SK-N-SH (cell line): ENCODE measurements around the gene LSM5. TPM values are rescaled to one million over a fixed set of nuclear protein-coding genes. Genes with fewer than 3 reads are reported as not detected.

Source experiments
- CTCF ChIA-PET: fragments of 300-600, 350-600 bp; formaldehyde crosslinking; extraction: SDS; loops from one replicate; lab custom pipeline; 2021; lab: Yijun Ruan, JAX
- POLR2A ChIA-PET: fragments of 350-600 bp; sonication (Branson Sonifier 250); formaldehyde crosslinking; extraction: SDS; loops from one replicate; lab custom pipeline; 2020; ENCODE audit warnings: antibody characterized with exemption, inconsistent platforms; lab: Yijun Ruan, JAX
- DNase-seq: peaks from one replicate; pipeline ENCODE4 v3.0.0; 2012
- H2AFZ ChIP-seq: fragments of 200-600 bp; sonication (generic); 2 replicates; pipeline ENCODE4 v1.8.1; 2016; ENCODE audit warnings: antibody characterized with exemption, mild to moderate bottlenecking, low read depth
- H3F3A ChIP-seq: fragments of 200-600 bp; sonication (generic); replicated peaks from 2 replicates; pipeline ENCODE3; 2016; ENCODE audit warnings: antibody characterized with exemption, mild to moderate bottlenecking; ENCODE audit not compliant: insufficient read depth
- H3K27ac ChIP-seq, 2 experiments: fragments of 200-500 bp in 1 of 2; fragments of 200-600 bp in 1 of 2; sonication (Bioruptor generic) in 1 of 2; sonication (generic), shearing (Covaris generic) in 1 of 2; 2 replicates each; pipeline versions ENCODE4 v1.5.1 to v1.6.1; 2014 to 2016; ENCODE audit warnings: low read depth in 2 of 2, inconsistent platforms in 1 of 2, low read length in 1 of 2, mild to moderate bottlenecking in 1 of 2, mixed read lengths in 1 of 2
- H3K27me3 ChIP-seq: fragments of 200-600 bp; sonication (generic), shearing (Covaris generic); 2 replicates; pipeline ENCODE4 v1.6.1; 2016; ENCODE audit warnings: mixed run types; ENCODE audit not compliant: insufficient read depth
- H3K36me3 ChIP-seq, 2 experiments: fragments of 200-500 bp in 1 of 2; fragments of 200-600 bp in 1 of 2; sonication (Bioruptor generic) in 1 of 2; sonication (generic) in 1 of 2; replicated peaks in 1 of 2; 2 replicates each; pipeline versions ENCODE3 to v1.5.1; 2014 to 2016; ENCODE audit warnings: low read length in 1 of 2, mild to moderate bottlenecking in 1 of 2; ENCODE audit not compliant: insufficient read depth in 2 of 2, control insufficient read depth in 1 of 2
- H3K4me1 ChIP-seq, 2 experiments: fragments of 200-500 bp in 1 of 2; fragments of 200-600 bp in 1 of 2; sonication (Bioruptor generic) in 1 of 2; sonication (generic), shearing (Covaris generic) in 1 of 2; 2 replicates each; pipeline versions ENCODE4 v1.5.1 to v1.6.1; 2014 to 2016; ENCODE audit warnings: low read depth in 1 of 2, low read length in 1 of 2, mixed run types in 1 of 2; ENCODE audit not compliant: insufficient read depth in 2 of 2, control insufficient read depth in 1 of 2
- H3K4me2 ChIP-seq: fragments of 200-600 bp; sonication (generic), shearing (Covaris generic); 2 replicates; pipeline ENCODE4 v1.6.1; 2017; ENCODE audit warnings: mixed run types
- H3K4me3 ChIP-seq, 2 experiments: fragments of 200-500 bp in 1 of 2; fragments of 200-600 bp in 1 of 2; sonication (Bioruptor generic) in 1 of 2; sonication (generic), shearing (Covaris generic) in 1 of 2; 2 replicates each; pipeline versions ENCODE4 v1.5.1 to v1.8.1; 2014 to 2016; ENCODE audit warnings: low read depth in 2 of 2, inconsistent platforms in 1 of 2, low read length in 1 of 2, mild to moderate bottlenecking in 1 of 2, mixed read lengths in 1 of 2, moderate library complexity in 1 of 2
- H3K79me2 ChIP-seq: fragments of 200-600 bp; sonication (generic); 2 replicates; pipeline ENCODE4 v1.8.1; 2017; ENCODE audit warnings: mild to moderate bottlenecking; ENCODE audit not compliant: insufficient read depth
- H3K9ac ChIP-seq: fragments of 200-600 bp; sonication (generic); 2 replicates; pipeline ENCODE4 v1.6.1; 2017; ENCODE audit warnings: mixed run types
- H3K9me2 ChIP-seq: fragments of 200-600 bp; sonication (generic); 2 replicates; pipeline ENCODE4 v1.6.1; 2017; ENCODE audit warnings: mixed run types
- H3K9me3 ChIP-seq: fragments of 200-600 bp; sonication (generic); 2 replicates; pipeline ENCODE4 v1.6.1; 2017; ENCODE audit warnings: mixed run types, mild to moderate bottlenecking, moderate library complexity
- H4K20me1 ChIP-seq: fragments of 200-600 bp; sonication (generic); 2 replicates; pipeline ENCODE4 v1.6.1; 2017; ENCODE audit warnings: mild to moderate bottlenecking, mixed run types; ENCODE audit not compliant: insufficient read depth
- EZH2phosphoT487 ChIP-seq: fragments of 200-600 bp; sonication (generic); IDR thresholded peaks from 2 replicates; pipeline ENCODE4 v1.6.1; 2017; ENCODE audit warnings: low read depth, mixed run types, mild to moderate bottlenecking, antibody characterized with exemption, moderate library complexity, borderline replicate concordance
- GABPA ChIP-seq: IDR thresholded peaks from 2 replicates; pipeline ENCODE4 v1.4.0; 2012; ENCODE audit warnings: low read depth, mild to moderate bottlenecking
- GATA2 ChIP-seq: sonication (generic); formaldehyde crosslinking; IDR thresholded peaks from 2 replicates; pipeline ENCODE4 v1.5.0; 2020; ENCODE audit warnings: mild to moderate bottlenecking, missing genetic modification reagents
- MEF2A ChIP-seq: IDR thresholded peaks from 2 replicates; pipeline ENCODE4 v1.4.0; 2012; ENCODE audit warnings: low read depth, borderline replicate concordance
- NRF1 ChIP-seq: IDR thresholded peaks from 2 replicates; pipeline ENCODE4 v1.6.1; 2012; ENCODE audit warnings: low read depth, mild to moderate bottlenecking, low read length
- POLR2AphosphoS5 ChIP-seq: IDR thresholded peaks from 2 replicates; pipeline ENCODE4 v1.6.1; 2012; ENCODE audit warnings: low read depth, low read length
- SIN3A ChIP-seq: IDR thresholded peaks from 2 replicates; pipeline ENCODE4 v1.6.1; 2012; ENCODE audit warnings: low read depth, mild to moderate bottlenecking, low read length, moderate library complexity, borderline replicate concordance
- SMC3 ChIP-seq: IDR thresholded peaks from 2 replicates; pipeline ENCODE4 v1.6.1; 2012; ENCODE audit warnings: low read depth, low read length, improper control_type of control experiment
- TAF1 ChIP-seq: IDR thresholded peaks from 2 replicates; pipeline ENCODE4 v1.6.1; 2012; ENCODE audit warnings: low read depth, mild to moderate bottlenecking, low read length, moderate library complexity, borderline replicate concordance
- WGBS: methylation state at CpG from one replicate; pipeline ENCODE4 v1.1.6; 2017; ENCODE audit warnings: low lambda C conversion rate; 5-methylcytosine and 5-hydroxymethylcytosine counted together
- polyA plus RNA-seq, 3 experiments: library from polyadenylated mRNA; depleted of rRNA; stranded (reverse); fragments of >200 nt; gene quantifications; 2 replicates each; pipeline ENCODE4 v1.2.3, GENCODE V29; 2012
- TF ChIP-seq, protein P1 (sequence below): fragments of 150-350 bp; IDR thresholded peaks from 2 replicates; pipeline ENCODE4 v1.6.1; 2016; ENCODE audit warnings: mild to moderate bottlenecking, low read depth, low read length
- TF ChIP-seq, protein P2 (sequence below): IDR thresholded peaks from 2 replicates; pipeline ENCODE4 v1.4.0; 2012; ENCODE audit warnings: low read depth, borderline replicate concordance
- TF ChIP-seq, protein P3 (sequence below): fragments of 200-600 bp; sonication (generic); IDR thresholded peaks from 2 replicates; pipeline ENCODE4 v1.6.1; 2017; ENCODE audit warnings: antibody characterized with exemption, mild to moderate bottlenecking, moderate library complexity
- TF ChIP-seq, protein P4 (sequence below): IDR thresholded peaks from 2 replicates; pipeline ENCODE4 v1.4.0; 2012; ENCODE audit warnings: low read depth
- TF ChIP-seq, protein P5 (sequence below): fragments of 150-350 bp; IDR thresholded peaks from 2 replicates; pipeline ENCODE4 v1.6.1; 2017; ENCODE audit warnings: antibody characterized with exemption, low read length, low read depth, borderline replicate concordance
- TF ChIP-seq, protein P6 (sequence below): IDR thresholded peaks from 2 replicates; pipeline ENCODE4 v1.4.0; 2012; ENCODE audit warnings: low read depth, borderline replicate concordance
- TF ChIP-seq, protein P7 (sequence below): IDR thresholded peaks from 2 replicates; pipeline ENCODE4; 2012

Gene LSM5
- polyA plus RNA-seq, 1 of the 3 experiments (the other 2 are of a cell fraction): 21.2 TPM

DNA sequence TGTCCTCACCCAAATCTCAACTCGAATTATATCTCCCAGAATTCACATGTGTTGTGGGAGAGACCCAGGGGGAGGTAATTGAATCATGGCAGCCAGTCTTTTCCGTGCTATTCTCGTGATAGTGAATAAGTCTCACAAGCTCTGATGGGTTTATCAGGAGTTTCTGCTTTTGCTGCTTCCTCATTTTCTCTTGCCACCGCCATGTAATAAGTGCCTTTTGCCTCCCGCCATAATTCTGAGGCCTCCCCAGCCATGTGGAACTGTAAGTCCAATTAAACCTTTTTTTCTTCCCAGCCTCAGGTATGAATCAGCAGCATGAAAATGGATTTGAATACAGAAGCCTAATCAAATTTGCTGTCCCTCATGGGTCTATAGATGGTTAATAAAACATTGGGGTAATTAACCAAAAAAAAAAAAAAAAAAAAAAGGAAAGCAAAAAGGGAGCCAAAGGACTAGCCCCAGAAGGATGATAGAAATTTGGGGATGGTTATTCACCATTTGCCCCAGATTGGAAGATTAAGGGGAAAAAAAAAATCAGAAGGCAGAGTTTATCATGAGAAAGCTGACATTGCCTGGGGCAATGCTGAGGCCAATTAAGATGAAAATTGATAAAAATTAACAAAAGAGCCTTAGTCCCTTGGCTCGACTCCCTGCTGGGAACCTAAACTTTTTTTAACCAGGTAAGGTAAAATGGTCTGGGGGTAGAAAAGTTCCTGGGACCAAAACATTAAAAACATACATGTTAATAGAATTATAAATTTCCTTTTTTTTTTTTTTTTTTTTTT lies 32.8 kb upstream of the LSM5 start:
- CTCF ChIA-PET: no interaction called here
- H3K36me3 ChIP-seq: peaks cover 0 to 27% of the 10 kb centered on the region in 2 experiments
- peaks cover 82% of the 10 kb centered on the region for H3K79me2 ChIP-seq
- H2AFZ ChIP-seq: no peak overlapping the region
- no peak overlapping the region for H3K4me3 ChIP-seq
- no peak overlapping the region for H3K27ac ChIP-seq
- WGBS: 92% methylated on average over 6 of the region's 6 CpGs
- peaks cover 10% of the 10 kb centered on the region for H3F3A ChIP-seq
- H4K20me1 ChIP-seq: peaks cover 8% of the 10 kb centered on the region; the same call in 1 of the 2 replicates
- DNase-seq: no peak
- peaks cover 11% of the 10 kb centered on the region for H3K9me3 ChIP-seq
- H3K4me1 ChIP-seq: no peaks in the 10 kb centered on the region
- H3K9ac ChIP-seq: no peak overlapping the region
- no peaks in the 10 kb centered on the region for H3K9me2 ChIP-seq
- TF ChIP-seq GATA2 (CRISPR knock-in tag) (no peak), EZH2phosphoT487 (no peak), NRF1 (no peak), TAF1 (no peak)
- TF ChIP-seq, protein P1, sequence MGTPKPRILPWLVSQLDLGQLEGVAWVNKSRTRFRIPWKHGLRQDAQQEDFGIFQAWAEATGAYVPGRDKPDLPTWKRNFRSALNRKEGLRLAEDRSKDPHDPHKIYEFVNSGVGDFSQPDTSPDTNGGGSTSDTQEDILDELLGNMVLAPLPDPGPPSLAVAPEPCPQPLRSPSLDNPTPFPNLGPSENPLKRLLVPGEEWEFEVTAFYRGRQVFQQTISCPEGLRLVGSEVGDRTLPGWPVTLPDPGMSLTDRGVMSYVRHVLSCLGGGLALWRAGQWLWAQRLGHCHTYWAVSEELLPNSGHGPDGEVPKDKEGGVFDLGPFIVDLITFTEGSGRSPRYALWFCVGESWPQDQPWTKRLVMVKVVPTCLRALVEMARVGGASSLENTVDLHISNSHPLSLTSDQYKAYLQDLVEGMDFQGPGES: no peak
- TF ChIP-seq, all 33 proteins: peak for 0
- POLR2A ChIA-PET: no interaction called here
- H3K27me3 ChIP-seq: no peaks in the 10 kb centered on the region
- no peak overlapping the region for H3K4me2 ChIP-seq

DNA sequence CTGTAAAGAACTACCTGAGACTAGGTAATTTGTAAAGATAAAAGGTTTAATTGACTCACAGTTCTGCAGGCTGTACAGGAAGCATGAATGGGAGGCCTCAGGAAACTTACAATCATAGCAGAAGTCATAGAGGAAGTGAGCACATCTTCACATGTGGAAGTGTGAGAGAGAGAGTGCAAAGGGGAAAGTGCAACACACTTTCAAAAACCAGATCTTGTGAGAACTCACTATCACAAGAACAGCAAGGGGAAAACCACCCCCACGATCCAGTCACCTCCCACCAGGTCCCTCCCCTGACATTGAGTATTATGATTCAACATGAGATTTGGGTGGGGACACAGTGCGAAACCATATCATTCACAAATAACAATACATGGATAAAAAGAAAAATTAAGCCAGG lies 29.6 kb upstream of the LSM5 start:
- 87% methylated on average over 2 of the region's 2 CpGs for WGBS

More for the DNA sequence above, 29.6 kb upstream of the LSM5 start:
- Histone ChIP-seq H3K4me1 (no peaks in the 10 kb centered on the region), H3K9me3 (peaks cover 11% of the 10 kb centered on the region), H3F3A (peaks cover 10% of the 10 kb centered on the region), H3K4me3 (no peak overlapping the region), H3K36me3 (peaks cover 3 to 32% of the 10 kb centered on the region in 2 experiments), H4K20me1 (no peaks in the 10 kb centered on the region), H3K9ac (no peak overlapping the region), H3K27ac (no peak overlapping the region), H3K4me2 (no peak overlapping the region), H3K27me3 (no peaks in the 10 kb centered on the region), H3K9me2 (no peaks in the 10 kb centered on the region), H2AFZ (no peak overlapping the region)
- ChIA-PET CTCF (no interaction called here), POLR2A (no interaction called here)
- no peak for DNase-seq
- TF ChIP-seq MEF2A (no peak), SIN3A (no peak), GABPA (no peak), POLR2AphosphoS5 (no peak), NRF1 (no peak), SMC3 (no peak)
- TF ChIP-seq, protein P2, sequence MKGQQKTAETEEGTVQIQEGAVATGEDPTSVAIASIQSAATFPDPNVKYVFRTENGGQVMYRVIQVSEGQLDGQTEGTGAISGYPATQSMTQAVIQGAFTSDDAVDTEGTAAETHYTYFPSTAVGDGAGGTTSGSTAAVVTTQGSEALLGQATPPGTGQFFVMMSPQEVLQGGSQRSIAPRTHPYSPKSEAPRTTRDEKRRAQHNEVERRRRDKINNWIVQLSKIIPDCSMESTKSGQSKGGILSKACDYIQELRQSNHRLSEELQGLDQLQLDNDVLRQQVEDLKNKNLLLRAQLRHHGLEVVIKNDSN: no peak
- TF ChIP-seq, protein P3, sequence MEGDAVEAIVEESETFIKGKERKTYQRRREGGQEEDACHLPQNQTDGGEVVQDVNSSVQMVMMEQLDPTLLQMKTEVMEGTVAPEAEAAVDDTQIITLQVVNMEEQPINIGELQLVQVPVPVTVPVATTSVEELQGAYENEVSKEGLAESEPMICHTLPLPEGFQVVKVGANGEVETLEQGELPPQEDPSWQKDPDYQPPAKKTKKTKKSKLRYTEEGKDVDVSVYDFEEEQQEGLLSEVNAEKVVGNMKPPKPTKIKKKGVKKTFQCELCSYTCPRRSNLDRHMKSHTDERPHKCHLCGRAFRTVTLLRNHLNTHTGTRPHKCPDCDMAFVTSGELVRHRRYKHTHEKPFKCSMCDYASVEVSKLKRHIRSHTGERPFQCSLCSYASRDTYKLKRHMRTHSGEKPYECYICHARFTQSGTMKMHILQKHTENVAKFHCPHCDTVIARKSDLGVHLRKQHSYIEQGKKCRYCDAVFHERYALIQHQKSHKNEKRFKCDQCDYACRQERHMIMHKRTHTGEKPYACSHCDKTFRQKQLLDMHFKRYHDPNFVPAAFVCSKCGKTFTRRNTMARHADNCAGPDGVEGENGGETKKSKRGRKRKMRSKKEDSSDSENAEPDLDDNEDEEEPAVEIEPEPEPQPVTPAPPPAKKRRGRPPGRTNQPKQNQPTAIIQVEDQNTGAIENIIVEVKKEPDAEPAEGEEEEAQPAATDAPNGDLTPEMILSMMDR: no peak
- TF ChIP-seq, protein P4, sequence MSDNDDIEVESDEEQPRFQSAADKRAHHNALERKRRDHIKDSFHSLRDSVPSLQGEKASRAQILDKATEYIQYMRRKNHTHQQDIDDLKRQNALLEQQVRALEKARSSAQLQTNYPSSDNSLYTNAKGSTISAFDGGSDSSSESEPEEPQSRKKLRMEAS: no peak
- TF ChIP-seq, protein P5, sequence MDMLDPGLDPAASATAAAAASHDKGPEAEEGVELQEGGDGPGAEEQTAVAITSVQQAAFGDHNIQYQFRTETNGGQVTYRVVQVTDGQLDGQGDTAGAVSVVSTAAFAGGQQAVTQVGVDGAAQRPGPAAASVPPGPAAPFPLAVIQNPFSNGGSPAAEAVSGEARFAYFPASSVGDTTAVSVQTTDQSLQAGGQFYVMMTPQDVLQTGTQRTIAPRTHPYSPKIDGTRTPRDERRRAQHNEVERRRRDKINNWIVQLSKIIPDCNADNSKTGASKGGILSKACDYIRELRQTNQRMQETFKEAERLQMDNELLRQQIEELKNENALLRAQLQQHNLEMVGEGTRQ: no peak
- TF ChIP-seq, protein P6, sequence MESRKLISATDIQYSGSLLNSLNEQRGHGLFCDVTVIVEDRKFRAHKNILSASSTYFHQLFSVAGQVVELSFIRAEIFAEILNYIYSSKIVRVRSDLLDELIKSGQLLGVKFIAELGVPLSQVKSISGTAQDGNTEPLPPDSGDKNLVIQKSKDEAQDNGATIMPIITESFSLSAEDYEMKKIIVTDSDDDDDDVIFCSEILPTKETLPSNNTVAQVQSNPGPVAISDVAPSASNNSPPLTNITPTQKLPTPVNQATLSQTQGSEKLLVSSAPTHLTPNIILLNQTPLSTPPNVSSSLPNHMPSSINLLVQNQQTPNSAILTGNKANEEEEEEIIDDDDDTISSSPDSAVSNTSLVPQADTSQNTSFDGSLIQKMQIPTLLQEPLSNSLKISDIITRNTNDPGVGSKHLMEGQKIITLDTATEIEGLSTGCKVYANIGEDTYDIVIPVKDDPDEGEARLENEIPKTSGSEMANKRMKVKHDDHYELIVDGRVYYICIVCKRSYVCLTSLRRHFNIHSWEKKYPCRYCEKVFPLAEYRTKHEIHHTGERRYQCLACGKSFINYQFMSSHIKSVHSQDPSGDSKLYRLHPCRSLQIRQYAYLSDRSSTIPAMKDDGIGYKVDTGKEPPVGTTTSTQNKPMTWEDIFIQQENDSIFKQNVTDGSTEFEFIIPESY: no peak
- TF ChIP-seq, protein P7, sequence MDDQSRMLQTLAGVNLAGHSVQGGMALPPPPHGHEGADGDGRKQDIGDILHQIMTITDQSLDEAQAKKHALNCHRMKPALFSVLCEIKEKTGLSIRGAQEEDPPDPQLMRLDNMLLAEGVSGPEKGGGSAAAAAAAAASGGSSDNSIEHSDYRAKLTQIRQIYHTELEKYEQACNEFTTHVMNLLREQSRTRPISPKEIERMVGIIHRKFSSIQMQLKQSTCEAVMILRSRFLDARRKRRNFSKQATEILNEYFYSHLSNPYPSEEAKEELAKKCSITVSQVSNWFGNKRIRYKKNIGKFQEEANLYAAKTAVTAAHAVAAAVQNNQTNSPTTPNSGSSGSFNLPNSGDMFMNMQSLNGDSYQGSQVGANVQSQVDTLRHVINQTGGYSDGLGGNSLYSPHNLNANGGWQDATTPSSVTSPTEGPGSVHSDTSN: no peak
- TF ChIP-seq, all 33 proteins: peak for 0
- H3K79me2 ChIP-seq: peaks cover 93% of the 10 kb centered on the region
